Measurements from ENCODE around the gene SULT4A1.

- TF ChIP-seq CTCF (IDR thresholded peaks at IDR 0.05 in 8 of 11, conservative IDR thresholded peaks at IDR 0.05 in 3 of 11) (no peak), POLR2A (IDR thresholded peaks at IDR 0.05) (no peak)
Observed at GRCh38 chr22:43845981-43846380, 16.3 kb downstream of the SULT4A1 start.

Measured in spleen (tissue), 7 donors.